Esophagus muscularis mucosa (tissue), 3 donors: ENCODE measurements around the gene EHD3.

Experiments used
- CTCF ChIP-seq, 3 experiments: fragments of 200-600 bp in 2 of 3; fragments of 450-650 bp in 1 of 3; sonication (generic) in 2 of 3; IDR thresholded peaks; one replicate each; pipeline ENCODE4 v1.5.1; 2017 to 2019; ENCODE audit warnings: antibody characterized with exemption in 3 of 3, mild to moderate bottlenecking in 2 of 3, moderate library complexity in 1 of 3
- POLR2A ChIP-seq: fragments of 450-650 bp; IDR thresholded peaks from one replicate; pipeline ENCODE4 v1.6.1; 2017; ENCODE audit warnings: antibody characterized with exemption, moderate library complexity, mild to moderate bottlenecking, low read depth

DNA sequence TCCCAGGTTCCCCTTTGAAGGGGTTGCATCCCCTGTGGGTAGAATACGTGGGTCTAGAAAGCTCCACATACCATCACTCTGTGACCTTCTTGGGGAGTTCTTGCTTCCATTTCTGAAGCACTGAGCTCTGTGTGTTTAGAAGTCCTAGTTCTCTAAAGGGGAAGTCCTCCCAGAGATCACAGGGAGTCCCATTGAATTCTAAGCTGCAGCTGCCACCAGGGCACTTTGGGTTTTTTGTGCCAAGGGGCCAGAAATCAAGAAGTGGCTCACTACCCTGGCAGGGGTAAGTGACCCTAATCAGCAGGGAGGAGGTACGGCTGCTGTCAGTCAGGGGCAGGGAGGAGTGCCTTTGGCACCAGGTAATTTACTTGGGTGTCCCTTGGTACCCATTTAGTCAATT lies 70.9 kb downstream of the EHD3 start:
- TF ChIP-seq CTCF (IDR thresholded peaks at IDR 0.05) (no peak), POLR2A (no peak)
